AG08396 (cell line): ENCODE results near the gene PCED1B.
"Not testable (repeated sequence)": the region's sequence is repeated elsewhere in the genome, so short reads cannot be mapped to it uniquely, and the experiment has no call there.

Source experiments
- DNase-seq: peaks from one replicate; pipeline ENCODE4 v3.0.0; 2012; ENCODE audit warnings: low spot score, mixed read lengths

The PCED1B gene, protein sequence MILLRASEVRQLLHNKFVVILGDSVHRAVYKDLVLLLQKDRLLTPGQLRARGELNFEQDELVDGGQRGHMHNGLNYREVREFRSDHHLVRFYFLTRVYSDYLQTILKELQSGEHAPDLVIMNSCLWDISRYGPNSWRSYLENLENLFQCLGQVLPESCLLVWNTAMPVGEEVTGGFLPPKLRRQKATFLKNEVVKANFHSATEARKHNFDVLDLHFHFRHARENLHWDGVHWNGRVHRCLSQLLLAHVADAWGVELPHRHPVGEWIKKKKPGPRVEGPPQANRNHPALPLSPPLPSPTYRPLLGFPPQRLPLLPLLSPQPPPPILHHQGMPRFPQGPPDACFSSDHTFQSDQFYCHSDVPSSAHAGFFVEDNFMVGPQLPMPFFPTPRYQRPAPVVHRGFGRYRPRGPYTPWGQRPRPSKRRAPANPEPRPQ

DNA sequence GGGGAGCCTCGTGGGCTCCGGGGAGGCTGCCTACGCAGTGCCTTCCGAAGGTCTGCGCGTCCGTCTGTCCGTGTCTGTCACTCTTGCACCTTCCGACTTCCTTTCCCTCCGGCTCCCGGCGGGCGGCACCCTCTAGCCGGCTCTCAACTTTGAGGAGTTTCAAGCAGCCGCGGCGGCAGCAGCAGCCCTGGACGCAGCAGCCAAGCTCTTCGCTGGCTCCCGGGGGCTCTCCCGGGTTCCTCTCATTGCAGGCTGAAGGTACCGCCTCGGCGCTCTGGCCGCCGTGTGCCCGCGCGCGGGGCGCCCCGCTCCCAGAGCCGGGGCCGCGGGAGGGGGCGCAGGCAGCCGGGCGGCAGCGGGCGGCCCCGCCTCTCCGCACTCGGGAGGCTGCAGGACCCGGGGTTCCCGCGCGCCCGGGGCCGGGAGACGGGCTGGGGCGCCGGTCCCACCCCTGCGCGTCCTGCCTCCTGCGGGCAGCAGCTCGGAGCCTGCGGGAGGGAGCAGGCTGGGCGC lies at the start of gene PCED1B, which contains the start of gene AMIGO2:
TSS of gene PCED1B (plus strand) at position 154 of the 513 bp plus-strand sequence. CDS start 155,443 bp downstream, outside the sequence.
TSS of gene AMIGO2 (minus strand) at position 492 of the 513 bp plus-strand sequence. CDS start 957 bp downstream, outside the sequence.
- DNase-seq, result peak; percentile 62

DNA sequence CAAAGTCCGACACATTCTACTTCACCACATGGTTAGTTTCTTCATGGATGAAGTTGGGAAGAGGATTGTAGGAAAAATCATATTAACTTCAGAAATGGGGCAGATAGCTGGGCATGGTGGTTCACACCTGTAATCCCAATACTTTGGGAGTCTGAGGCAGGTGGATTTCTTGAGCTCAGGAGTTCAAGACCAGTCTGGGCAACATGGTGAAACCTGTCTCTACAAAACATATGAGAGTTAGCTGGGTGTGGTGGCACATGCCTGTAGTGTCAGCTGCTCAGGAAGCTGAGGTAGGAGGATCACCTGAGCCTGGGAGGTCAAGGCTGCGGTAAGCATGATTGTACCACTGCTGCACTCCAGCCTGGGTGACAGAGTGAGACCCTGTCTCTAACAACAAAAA lies 49.5 kb upstream of the PCED1B start:
- no peak for DNase-seq

DNA sequence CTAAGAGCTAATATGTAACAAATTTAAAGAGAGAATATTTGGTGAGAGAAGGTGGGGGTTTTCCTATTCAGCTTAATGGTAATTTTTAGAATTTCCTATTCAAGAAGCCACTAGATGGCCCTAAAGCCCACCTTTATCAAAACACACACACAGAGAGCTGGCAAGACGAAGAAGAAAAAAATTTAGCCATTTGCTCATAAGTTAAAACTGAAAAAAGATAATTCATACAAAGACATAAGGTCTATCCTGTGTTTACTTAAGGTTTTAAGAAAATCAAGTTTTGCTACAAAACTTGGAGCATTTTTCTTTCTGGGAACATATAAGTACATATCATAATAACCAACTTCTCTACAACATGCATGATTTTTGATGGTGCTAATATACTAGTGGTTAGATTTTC lies 46.8 kb upstream of the PCED1B start:
- DNase-seq, result no peak

DNA sequence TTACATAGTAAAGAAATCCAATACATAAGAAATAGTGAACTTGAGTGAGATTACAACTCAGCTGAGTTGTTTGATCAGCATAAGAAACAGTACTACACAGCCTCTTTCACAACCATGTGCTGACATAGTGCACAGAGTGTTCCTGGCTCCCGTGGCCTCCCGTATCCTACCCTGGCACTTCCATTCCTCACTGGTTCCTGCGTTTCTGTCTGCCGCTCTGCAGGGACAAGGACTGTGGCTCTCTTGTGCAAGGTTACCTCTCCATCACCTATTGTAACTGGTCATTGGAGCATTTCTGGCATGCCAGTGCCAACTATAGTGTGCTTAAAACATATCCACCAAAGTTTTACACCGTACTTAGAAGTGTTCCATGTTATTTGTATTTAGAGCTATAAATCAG lies 46.3 kb upstream of the PCED1B start:
- DNase-seq, result no peak

DNA sequence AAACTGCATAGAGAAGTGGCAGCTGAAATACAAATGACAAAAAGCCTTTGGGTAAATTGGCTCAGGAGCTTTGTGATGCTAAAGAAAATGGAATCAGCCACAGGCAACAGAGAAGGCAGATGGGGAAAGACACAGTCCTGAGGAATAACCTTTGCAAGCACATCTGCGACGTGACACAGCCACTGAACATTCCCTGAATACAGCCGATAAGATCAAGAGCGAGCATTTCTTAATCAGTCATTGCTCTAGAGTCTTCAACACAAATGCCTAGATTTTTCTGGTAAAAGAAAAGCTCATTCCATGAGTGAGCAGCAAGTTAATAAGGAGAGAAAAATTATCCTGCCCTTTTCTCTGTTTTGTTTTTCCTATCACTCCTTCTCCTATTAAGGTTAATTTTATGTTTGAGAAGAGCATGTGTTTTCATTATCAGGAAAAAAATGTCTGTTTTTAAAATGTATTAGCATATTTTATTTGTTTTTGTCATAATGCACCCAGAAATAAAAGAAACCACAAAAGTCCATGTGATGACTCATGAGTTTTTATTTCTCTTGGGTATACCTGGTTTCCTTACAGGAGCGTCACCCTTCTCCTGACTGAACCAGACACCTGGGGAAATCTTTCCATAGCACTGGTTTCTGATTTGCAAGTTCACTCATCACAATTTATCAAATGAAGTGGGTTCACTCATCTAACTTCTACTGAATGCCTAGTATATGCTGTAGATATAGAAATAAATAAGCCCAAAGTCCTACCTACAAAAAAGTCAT lies 45.4 kb upstream of the PCED1B start:
- DNase-seq, result no peak

DNA sequence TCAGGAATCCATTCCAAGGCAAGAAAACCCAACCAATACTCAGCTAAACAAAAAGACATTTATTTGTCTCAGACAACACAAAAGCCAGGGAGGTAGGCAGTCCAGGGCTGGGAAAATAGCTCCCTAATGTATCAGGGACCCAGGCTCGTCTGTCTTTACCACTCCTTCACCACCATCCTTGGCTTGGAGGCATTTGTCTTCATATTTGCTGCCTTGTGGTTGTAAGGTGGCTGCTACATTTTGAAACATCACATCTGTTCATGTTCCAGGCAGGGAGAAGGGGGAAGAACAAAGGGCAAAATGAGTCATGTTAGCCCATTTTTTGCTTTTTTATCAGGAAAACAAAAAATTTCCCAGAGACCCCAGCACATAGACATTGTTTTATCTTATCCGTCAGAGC lies 44.8 kb upstream of the PCED1B start:
- no peak for DNase-seq

DNA sequence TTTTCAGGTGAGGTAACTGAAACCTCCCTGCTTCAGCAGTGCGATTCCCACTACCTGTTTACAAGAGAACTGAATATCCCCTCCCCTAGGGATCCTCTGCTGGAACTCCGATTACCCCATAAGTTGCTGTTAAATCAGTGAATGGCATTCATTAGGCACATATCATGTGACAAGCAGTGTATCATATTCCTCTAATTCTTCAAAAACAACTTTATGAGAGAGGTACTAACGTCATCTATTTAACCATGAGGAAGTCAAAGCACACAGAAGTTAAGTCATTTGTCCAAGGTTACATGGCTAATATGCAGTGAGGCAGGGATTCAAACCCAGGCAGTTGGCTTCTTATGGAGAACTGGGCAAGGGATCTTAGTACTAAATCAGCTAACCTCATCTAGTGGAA lies 43.9 kb upstream of the PCED1B start:
- no peak for DNase-seq

DNA sequence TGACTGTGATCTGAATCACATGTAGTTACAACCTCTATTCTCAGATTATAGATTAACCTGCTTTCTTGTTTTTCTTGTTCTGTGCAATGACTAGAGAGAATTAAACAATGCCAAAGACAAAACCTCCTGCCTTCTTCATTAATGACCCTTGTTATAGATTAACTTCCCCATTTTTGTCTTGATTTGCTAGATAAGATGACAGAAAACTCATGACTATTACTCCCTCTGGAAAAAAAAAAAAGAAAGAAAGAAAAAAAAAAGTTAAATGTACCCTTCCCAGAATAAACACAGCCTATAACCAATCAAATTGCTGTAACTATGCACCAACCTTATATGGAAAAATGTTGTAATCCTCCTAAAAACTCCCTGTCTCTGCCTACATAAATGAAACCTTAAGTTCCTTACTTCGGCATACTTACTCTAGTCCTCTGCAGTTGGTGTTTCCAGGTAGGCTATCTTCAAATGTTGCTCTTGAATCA lies 41.1 kb upstream of the PCED1B start:
- DNase-seq, result no peak

DNA sequence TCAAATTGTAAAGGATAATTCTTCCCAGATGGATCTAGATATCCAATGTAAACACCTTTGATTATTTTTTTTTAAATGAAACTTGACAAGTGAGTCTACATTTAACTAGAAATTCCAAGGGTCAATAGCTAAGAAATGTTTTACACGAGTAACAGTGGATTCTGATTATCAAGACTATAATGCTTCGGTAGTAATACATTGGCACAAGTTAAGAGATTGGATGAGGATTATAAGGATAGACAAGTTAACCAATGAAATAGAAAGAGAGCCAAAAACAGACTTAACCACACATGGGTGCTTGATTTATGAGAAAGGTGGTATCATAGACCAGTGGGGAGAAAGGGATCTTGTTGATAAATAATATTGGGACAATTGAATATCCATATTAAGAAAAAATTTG lies 40.3 kb upstream of the PCED1B start:
- DNase-seq, result no peak

DNA sequence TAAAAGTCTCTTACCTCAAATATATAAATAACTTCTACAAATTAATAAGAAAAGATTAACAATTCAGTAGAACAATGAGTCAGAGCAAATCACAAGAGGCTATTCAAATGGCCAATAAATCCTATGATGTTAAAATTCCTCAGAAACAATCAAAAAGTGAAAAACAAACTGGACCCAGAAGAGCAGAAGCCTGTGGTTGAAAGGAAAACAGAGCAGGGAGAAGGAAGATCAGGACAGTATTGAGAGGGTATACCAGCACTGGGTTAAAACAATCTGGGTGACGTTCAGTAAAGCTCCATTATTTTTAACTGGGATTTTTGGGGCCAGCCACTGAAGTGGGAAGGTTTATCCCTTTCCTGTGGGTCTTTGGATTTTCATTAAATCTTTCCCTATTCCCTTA lies 39.7 kb upstream of the PCED1B start:
- DNase-seq, result no peak

DNA sequence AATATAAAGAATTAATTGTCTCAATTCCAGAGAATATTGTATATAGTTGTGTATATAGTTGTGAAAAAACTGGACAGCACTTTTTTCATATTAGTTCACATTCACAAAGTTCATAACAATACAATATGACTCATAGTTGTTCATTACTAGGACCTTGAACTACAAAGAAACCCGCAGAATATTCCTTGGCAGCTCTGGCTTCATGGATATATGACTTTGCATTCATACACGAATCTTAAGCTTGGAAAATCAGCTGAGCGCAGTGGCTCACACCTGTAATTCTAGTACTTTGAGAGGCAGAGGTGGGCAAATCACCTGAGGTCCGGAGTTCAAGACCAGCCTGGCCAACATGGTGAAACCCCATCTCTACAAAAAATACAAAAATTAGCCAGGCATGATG lies 38.1 kb upstream of the PCED1B start:
- no peak for DNase-seq

DNA sequence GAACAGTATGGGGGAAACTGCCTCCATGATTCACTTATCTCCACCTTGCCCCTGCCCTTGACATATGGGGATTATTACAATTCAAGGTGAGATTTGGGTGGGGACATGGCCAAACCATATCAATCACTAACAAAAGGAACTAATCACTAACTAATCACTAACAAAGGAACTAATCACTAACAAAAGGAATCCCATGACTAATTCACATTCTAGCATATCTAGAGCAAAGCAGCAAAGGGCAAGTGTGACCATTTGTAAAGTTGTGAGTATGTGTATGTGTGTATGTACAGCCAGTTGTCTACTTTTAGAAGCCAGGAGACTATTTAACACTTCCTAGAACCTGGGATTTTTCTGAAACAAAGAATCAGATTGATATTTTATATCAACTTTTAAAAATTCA lies 30.9 kb upstream of the PCED1B start:
- no peak for DNase-seq

DNA sequence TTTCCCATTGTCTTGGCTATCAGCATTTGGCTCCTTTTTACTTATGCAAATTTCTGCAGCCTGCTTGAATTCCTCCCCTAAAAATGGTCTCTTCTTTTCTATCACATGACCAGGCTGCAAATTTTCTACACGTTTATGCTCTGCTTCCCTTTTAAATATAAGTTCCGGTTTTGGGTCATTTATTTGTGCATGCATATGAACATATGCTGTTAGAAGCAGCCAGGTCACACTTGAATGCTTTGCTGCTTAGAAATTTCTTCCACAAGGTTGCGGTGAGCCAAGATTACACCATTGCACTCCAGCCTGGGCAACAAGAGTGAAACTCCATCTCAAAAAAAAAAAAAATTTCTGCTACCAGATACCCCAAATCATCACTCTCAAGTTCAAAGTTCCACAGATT lies 28.1 kb upstream of the PCED1B start:
- DNase-seq, result not testable (repeated sequence)

DNA sequence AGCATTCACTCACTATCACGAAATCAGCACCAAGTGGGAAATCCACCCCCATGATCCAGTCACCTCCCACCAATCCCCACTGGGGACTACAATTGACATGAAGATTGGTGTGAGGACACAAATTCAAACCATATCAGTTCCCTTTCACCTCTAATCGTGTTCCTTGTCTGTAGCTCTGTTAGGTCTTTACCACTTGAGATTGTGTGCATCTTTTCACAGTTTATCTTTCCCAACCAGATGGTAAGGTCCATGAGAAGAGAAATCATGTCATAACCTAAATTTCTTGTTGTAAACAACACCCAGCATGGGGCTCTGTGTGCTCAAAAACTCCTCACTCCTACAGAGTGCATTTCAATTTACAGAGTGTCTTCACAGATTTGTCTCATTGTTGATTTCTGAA lies 27.1 kb upstream of the PCED1B start:
- no peak for DNase-seq

DNA sequence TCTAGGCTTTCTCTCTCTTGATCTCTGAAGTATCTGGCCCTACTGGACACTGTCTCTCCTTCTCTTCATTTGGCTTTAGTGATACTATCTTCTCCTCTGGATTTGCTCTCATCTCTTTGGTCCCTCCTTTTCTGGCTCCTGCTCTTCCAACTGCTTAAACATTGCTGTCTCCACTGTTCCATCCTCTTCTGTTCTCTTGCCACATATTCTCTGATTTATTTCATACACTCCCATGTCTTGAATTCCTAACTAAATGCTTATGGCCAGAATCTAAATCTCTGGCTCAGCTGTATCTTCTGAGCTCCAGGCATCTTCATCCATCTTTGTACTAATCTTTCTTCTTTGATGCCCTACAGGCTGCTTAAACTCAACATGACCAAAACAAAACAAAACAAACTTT lies 25.5 kb upstream of the PCED1B start:
- no peak for DNase-seq

DNA sequence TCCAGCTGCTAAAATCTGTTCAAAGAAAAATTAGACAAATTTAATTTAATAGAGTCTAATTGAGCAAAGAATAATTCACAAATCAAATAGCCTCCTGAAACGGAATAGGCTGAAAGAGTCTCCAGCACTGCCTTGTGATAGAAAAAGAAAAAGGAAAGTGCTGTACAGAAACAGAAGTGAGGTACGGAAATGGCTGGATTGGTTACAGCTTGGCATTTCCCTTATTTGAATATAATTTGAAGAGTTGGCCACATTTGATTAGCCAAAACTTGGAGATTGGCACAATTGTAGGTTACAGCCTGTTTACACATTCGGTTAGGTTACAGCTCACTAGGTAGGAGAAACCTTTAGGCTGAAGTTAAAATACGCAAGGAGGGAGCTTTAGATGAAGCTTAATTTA lies 24.8 kb upstream of the PCED1B start:
- DNase-seq, result no peak

DNA sequence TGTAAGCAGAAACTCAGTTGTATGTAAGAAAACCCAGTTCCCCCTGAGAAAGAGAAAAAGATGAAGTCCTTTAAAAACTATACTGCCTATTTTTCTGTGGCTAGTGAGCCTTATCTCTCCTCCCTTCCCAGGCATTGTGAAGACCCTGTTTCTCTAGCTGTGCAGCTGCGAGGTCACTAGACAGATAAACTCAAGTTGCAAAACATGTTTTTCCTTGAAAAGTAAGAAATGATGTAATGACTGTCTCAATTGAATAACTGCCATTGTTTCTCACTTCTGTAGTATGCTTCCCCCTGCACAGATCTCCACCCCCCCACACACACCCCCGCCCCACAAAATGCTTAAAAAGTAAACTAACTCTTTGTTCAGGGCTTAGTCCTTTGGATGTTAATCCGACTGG lies 23.6 kb upstream of the PCED1B start:
- not testable (repeated sequence) for DNase-seq

DNA sequence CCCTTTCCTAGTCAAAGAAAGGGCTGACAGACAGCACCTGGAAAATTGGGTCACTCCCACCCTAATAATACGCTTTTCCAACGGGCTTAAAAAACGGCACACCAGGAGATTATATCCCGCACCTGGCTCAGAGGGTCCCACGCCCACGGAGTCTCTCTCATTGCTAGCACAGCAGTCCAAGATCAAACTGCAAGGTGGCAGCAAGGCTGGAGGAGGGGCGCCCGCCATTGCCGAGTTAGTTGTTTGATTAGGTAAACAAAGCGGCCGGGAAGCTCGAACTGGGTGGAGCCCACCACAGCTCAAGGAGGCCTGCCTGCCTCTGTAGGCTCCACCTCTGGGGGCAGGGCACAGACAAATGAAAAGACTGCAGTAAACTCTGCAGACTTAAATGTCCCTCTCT lies 22.5 kb upstream of the PCED1B start:
- DNase-seq, result not testable (repeated sequence)

DNA sequence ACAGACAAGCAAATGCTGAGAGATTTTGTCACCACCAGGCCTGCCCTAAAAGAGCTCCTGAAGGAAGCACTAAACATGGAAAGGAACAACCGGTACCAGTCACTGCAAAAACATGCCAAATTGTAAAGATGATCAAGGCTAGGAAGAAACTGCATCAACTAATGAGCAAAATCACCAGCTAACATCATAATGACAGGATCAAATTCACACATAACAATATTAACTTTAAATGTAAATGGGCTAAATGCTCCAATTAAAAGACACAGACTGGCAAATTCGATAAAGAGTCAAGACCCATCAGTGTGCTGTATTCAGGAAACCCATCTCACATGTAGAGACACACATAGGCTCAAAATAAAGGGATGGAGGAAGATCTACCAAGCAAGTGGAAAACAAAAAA lies 20.8 kb upstream of the PCED1B start:
- DNase-seq, result not testable (repeated sequence)

DNA sequence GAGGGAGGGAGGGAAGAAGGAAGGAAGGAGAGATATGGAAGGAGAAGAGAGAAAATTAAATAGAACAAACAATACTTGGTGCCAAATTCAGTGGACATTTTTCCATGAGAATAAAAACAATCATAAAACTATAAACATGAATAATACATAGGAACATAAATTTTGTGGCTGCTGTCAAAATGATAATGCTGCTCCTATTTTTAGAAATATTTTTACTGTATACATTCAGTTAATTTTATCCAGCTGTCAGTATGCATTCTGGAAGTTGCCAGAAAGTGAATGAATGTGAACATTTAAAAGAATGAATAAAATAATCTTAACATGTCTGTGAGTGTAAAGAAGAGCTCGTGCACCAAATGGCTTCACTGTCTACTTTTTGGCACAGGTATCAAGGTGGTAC lies 13.9 kb upstream of the PCED1B start:
- DNase-seq, result no peak

DNA sequence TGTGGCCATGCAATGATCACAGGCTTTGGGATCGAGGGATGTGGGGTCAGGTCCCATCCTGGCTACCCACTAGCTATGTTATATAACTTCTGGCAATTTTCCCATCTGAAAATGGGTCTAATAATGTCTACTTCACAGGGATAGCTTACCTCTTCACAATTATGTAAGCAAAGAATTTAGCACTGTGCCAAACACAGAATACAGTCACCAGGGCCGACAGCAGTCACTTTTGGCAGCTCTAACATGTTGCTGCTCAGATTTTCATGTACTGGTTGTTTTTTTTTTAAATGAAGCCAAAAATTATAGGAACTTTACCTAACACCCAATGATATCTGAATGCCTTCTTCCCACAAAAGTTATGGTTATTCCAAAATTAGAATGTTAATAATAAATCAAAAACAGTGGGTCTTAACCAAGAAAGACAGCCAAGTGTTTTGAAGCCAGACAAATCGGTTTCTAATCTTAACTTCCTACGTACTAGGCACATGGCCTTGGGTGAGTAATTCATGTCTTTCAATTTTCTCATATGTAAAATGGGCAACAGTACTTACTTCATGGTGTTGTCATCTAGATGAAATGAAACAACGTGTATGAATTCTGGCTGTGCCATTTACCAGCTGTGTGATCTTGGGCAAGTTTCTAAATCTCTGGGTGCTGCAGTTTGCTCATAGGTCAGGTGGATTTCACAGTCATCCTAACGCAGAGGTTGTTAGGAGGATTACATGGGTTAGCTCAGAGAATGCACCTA lies 13.0 kb upstream of the PCED1B start:
- DNase-seq, result peak; percentile 14

DNA sequence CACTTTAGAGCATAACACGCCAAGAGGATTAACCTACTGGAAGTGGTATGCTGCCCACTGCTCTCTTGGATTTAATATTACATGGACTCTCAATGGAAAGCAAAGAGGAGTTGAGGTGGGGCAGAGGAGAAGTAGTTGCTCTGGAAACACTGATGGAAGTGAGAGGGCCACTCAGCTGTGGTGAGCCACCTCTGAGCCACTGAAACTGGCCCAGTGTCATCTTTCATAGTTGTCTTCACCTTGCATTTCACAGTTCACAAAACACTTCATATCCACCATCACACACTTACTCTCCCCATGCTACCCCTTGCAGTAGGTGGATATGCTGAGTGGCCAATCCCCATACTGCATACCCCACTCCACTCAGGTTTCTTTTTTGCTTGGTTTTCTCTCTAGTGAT lies 12.2 kb upstream of the PCED1B start:
- DNase-seq, result no peak
